HG02678 (cell line): ENCODE results near the gene AEN.

Source experiments
- ATAC-seq: cut with Tn5 transposase; IDR thresholded peaks from one replicate; pipeline ENCODE4 v1.9.1; 2021; ENCODE audit warnings: mild to moderate bottlenecking, moderate library complexity; ENCODE audit not compliant: unreplicated experiment

Gene AEN

GRCh38 chr15:88648357-88649214 is 27.4 kb downstream of the AEN start:
- ATAC-seq, result no peak

GRCh38 chr15:88649286-88649733 is 28.2 kb downstream of the AEN start:
- peak; percentile 71 for ATAC-seq

- no peak for ATAC-seq
These were observed 28.8 kb downstream of the AEN start for GRCh38 chr15:88649753-88650551.

GRCh38 chr15:88650556-88650955 is 29.4 kb downstream of the AEN start:
- ATAC-seq, result no peak

DNA sequence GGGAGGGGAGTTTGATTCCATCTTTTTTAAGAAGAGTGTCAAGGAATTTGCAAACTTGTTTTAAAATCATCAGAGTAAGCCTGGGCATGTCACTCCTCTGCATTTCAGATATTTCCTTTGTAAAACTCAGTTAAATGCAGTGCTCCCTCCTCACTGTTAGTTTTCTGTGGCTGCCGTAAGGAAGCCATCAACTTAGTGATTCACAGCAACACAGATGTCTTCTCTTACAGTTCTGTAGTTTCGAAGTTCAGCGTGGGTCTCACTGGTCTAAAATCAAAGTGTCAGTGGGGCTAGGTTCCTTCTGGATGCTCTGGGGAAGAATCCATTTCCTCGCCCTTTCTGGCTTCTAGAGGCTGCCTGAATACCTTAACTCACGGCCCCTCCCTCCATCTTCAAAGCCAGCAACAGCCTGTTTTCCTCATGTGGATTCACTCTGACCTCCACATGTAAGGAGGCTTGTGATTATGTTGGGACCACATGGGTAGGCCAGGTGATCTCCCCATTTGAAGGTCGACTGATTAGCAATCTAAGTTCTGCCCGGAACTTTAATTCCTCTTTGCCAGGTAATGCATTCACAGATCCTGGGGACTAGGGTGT is 30.1 kb downstream of the AEN start:
- no peak for ATAC-seq

DNA sequence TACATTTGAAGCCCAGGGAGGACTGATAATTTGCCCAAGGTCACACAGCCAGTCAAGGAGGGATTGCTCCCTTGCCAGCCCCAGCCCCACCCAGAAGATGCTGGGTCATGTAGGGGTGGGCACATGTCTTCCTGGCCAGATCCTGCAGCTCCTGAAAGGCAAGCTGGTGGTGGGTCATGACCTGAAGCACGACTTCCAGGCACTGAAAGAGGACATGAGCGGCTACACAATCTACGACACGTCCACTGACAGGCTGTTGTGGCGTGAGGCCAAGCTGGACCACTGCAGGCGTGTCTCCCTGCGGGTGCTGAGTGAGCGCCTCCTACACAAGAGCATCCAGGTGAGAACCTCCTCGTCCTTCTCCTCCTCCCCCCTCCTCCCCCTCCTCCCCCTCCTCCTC is 30.8 kb downstream of the AEN start:
- no peak for ATAC-seq

DNA sequence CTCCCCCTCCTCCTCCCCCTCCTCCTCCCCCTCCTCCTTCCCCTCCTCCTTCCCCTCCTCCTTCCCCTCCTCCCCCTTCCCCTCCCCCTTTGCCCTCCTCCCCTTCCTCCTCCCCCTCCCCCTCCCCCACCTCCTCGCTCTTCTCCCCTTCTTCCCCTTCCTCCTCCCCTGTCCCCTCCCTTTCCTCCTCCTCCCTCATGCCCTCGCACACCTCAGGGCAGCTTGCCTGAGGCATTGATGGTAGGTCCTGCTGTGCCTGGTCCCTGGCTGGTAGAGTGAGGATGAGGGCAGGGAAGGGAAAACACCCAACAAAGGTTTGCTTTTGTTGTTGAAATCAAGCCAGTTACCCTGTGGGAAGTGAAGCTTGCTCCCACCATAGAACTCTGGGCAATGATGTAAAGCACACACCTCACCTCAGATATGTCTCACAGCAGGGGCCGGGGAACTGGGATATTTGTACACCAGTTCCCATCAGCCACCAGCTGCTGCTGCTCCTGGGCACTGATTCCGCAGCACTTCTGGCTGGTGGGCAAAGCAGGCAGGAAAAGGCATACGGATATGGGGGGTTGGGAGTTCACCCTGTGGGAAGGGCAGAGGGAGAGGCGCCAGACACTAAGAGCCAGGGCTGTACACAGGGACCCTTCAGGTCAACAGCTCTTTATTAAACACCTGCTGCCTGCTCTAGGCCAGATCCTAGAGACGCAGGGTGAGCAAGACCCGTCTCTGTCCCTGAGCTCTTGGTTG is 31.5 kb downstream of the AEN start:
- no peak for ATAC-seq

- no peak for ATAC-seq
These were observed 32.3 kb downstream of the AEN start for GRCh38 chr15:88653200-88654064.

GRCh38 chr15:88654430-88655102 is 33.4 kb downstream of the AEN start:
- ATAC-seq, result no peak

GRCh38 chr15:88655103-88655553 is 34.0 kb downstream of the AEN start:
- ATAC-seq, result no peak

GRCh38 chr15:88655800-88656488 is 34.8 kb downstream of the AEN start:
- no peak for ATAC-seq

DNA sequence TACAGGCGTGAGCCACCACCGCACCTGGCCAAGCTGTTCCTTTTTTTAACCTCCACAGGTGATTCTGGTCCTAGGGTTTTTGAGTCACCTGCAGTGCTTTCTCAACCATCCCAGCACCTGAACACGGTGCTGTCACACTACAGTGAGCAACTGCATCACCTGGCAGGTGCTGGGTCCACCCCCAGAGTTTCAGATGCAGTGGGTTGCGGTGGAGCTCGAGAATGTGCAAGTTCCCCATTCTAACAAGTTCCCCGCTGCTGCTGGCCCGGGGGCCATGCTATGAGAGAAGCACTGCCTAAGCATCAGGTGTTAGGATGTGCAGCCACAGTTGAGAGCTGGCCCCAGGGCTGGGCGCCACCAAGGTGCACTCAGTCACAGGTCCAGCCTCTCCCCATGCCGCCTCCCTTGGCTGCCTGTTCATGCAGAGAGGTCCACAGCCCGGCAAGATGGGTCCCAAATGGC is 35.7 kb downstream of the AEN start:
- peak; percentile 84 for ATAC-seq

- ATAC-seq, result no peak
These were observed 36.4 kb downstream of the AEN start for GRCh38 chr15:88657326-88658069.

GRCh38 chr15:88658070-88658965 is 37.2 kb downstream of the AEN start:
- no peak for ATAC-seq

DNA sequence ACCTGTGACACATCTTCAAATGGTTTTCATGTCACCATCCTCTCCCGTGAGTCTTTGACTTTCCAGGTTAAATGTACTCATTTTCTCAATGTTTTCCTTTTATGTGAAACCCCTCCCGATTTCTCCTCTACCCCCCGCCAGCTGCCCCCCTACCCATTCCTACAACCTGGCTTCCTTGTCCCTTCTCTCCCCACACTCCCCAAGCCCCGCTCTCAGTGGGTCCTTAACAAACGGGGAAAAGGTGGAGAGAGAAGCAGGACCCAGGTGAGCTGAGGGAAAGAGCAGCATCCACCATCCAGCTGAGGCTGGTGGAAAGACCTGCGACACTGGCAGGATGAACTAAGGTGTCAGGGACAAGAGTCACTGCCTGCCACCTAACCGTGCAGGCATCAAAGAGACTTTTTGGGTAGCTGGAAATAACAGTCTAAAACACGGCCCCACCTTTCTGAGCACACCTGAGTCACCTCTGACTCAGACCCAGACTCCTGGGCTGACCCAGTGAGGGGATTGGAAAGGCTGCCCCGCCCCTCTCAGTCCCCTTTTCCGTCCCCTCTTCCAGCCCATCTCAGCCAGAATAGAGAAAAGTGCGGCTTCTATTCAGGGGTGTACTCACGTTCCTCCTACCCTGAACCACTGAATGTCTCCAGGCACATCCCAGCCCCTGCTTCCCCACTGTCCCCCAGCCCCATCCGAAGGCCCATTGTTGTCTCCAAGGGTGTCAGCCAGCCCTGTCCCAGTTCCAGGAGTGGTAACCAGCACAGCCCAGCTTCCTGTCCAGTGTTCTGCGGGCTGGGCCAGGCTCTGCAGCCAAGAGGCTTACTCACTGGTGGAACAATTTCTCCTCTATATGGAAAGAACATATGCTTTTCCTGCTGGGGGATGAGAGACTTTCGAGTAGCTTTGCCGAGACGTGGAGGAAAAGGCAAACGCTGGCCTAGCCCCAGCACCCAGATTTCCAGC is 38.1 kb downstream of the AEN start:
- ATAC-seq, result no peak
